Prostate gland (tissue), 2 donors: Measurements from ENCODE around the gene SREBF2. TPM values are rescaled to one million over a fixed set of nuclear protein-coding genes. Genes with fewer than 3 reads are reported as not detected.

Experiments
- DNase-seq: peaks from one replicate; pipeline ENCODE4 v3.0.0-alpha.2; 2019; ENCODE audit warnings: low spot score
- H3K27ac ChIP-seq, 2 donors: fragments of 200-600 bp; sonication (generic); 2 replicates each; pipeline ENCODE4 v1.5.1; 2017 to 2019
- H3K27me3 ChIP-seq: fragments of 200-600 bp; sonication (generic); replicated peaks from 2 replicates; pipeline ENCODE4 v1.5.1; 2019; ENCODE audit not compliant: insufficient read depth
- H3K36me3 ChIP-seq, 2 donors: fragments of 200-600 bp; sonication (generic); 1 replicate in 1 of 2; 2 replicates in 1 of 2; pipeline versions ENCODE4 v1.5.1 to v1.8.1; 2017 to 2019
- H3K4me1 ChIP-seq: fragments of 200-600 bp; sonication (generic); replicated peaks from 2 replicates; pipeline ENCODE4 v1.5.1; 2019
- H3K4me3 ChIP-seq, 2 donors: fragments of 200-600 bp; sonication (generic); 2 replicates each; pipeline ENCODE4 v1.5.1; 2017 to 2019
- H3K9me3 ChIP-seq: fragments of 200-600 bp; sonication (generic); 2 replicates; pipeline ENCODE4 v1.5.1; 2017
- POLR2A ChIP-seq: fragments of 450-650 bp; IDR thresholded peaks from one replicate; pipeline ENCODE4 v1.6.1; 2016; ENCODE audit warnings: antibody characterized with exemption, mild to moderate bottlenecking
- POLR2AphosphoS5 ChIP-seq: sonication (generic); formaldehyde crosslinking; IDR thresholded peaks from one replicate; pipeline ENCODE4 v1.6.1; 2017; ENCODE audit warnings: antibody characterized with exemption
- WGBS: methylation state at CpG from one replicate; pipeline ENCODE4 v1.1.5; 2018; 5-methylcytosine and 5-hydroxymethylcytosine counted together
- intact Hi-C: fragments of 100-400 bp; cut with DNase I; formaldehyde crosslinking; loops from one replicate; pipeline ENCODE4 v1.14.2; 2022
- total RNA-seq, 2 donors: library from RNA; depleted of rRNA; stranded (reverse); fragments of >200 nt; gene quantifications; one replicate each; pipeline ENCODE4 v1.1.0, GENCODE V29; 2016
- TF ChIP-seq, protein P1 (sequence below), 4 experiments: fragments of 200-600 bp in 2 of 4; fragments of 450-650 bp in 2 of 4; sonication (generic) in 2 of 4; IDR thresholded peaks; 1 replicate in 3 of 4; 2 replicates in 1 of 4; pipeline ENCODE4 v1.5.1; 2016 to 2019; ENCODE audit warnings: antibody characterized with exemption in 4 of 4, mild to moderate bottlenecking in 2 of 4, moderate library complexity in 2 of 4

Gene SREBF2
- total RNA-seq, 2 donors from 2014 or later, result 62.7 to 128 TPM

DNA sequence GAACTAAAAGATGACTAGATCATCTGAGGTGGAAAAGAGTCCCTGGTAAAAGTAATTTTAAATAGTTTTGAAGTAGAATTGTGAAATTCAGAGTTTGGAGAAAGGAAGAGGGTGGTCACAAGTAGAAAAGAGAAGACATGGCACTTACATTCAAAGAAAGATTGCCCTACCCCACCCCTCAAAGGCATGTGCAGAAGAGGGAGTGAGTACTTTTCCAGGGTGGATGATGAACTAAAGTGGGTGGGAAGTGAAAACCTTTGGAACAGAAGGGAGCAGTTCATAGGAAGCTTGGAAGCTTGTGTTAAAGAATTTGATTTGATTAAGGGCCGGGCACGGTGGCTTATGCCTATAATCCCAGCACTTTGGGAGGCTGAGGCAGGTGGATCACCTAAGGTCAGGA, 23.6 kb downstream of the SREBF2 start:
- H3K4me1 ChIP-seq, result no peaks in the 10 kb centered on the region
- no peak overlapping the region for H3K27ac ChIP-seq
- no peaks in the 10 kb centered on the region for H3K9me3 ChIP-seq
- no peak overlapping the region for H3K4me3 ChIP-seq
- no peaks in the 10 kb centered on the region for H3K27me3 ChIP-seq
- intact Hi-C loops, result no loop called here
- 84% methylated on average over 2 of the region's 2 CpGs for WGBS
- TF ChIP-seq POLR2AphosphoS5 (no peak), POLR2A (no peak)
- TF ChIP-seq, protein P1, sequence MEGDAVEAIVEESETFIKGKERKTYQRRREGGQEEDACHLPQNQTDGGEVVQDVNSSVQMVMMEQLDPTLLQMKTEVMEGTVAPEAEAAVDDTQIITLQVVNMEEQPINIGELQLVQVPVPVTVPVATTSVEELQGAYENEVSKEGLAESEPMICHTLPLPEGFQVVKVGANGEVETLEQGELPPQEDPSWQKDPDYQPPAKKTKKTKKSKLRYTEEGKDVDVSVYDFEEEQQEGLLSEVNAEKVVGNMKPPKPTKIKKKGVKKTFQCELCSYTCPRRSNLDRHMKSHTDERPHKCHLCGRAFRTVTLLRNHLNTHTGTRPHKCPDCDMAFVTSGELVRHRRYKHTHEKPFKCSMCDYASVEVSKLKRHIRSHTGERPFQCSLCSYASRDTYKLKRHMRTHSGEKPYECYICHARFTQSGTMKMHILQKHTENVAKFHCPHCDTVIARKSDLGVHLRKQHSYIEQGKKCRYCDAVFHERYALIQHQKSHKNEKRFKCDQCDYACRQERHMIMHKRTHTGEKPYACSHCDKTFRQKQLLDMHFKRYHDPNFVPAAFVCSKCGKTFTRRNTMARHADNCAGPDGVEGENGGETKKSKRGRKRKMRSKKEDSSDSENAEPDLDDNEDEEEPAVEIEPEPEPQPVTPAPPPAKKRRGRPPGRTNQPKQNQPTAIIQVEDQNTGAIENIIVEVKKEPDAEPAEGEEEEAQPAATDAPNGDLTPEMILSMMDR (IDR thresholded peaks at IDR 0.05), result no peak
- no peak for DNase-seq
- no peaks in the 10 kb centered on the region for H3K36me3 ChIP-seq

DNA sequence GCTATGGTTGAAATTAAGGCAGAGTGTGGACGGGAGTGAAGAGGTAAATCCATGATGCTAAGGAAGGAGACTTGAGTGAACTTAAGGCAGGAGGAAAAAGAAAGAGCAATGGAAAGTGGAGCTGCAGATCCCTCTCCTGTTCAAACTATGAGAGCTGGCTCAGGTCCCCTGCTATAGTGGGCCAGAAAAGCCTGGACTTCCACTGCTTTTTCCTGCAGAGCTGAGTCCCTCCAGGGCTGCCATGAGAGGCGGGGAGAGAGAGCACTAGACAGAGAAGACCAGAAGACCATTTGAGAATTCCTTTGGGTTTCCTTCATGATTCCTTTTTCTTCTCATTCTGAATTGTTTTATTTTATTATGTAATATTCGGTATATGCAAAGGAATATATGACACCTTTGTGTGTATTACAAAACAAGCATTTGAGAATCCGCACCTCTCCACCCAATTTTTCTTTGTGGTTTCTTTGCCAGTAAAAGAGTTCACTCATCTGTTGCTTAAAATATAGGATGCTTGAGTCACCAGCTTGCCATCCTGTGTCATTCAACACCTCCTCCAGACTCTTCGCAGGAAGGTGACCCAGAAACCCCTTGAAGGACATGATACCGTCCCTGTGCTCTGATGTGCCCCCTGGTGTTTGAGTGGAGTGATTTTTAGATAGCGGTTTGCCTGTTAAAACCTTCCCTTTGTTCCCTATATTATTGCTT, 24.4 kb downstream of the SREBF2 start:
- Histone ChIP-seq H3K4me3 (no peak overlapping the region), H3K36me3 (no peaks in the 10 kb centered on the region), H3K4me1 (no peaks in the 10 kb centered on the region), H3K27ac (peak overlapping the region in 1 of 2 donors; percentile 7), H3K27me3 (no peaks in the 10 kb centered on the region), H3K9me3 (no peaks in the 10 kb centered on the region)
- DNase-seq, result peak; percentile 29
- peak; percentile 27 for TF ChIP-seq POLR2AphosphoS5
- TF ChIP-seq, protein P1 (IDR thresholded peaks at IDR 0.05), result peak in 3 of 4 experiments; percentile 43 to 66 (median 58)
- TF ChIP-seq POLR2A, result no peak
- intact Hi-C loops, result no loop called here
- WGBS, result 62% methylated on average over 7 of the region's 7 CpGs

DNA sequence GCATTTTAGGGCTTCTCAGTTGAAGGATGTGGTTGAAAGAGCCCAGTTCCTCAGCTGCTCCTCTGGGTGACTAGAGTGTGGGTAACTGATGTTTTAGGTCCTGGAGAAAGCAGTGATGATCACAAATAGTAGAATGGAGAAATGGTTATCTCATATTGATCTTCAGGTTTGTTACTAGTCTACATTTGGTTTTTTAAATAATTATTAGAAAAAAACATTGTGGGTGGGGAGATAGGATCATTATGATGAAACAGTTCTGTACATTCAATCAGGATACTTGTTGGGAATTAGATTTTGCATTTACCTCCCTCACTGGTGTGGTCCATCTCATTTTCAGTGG, 24.9 kb downstream of the SREBF2 start:
- intact Hi-C loops, result no loop called here
- DNase-seq, result no peak
- H3K4me3 ChIP-seq, result no peak overlapping the region
- no peaks in the 10 kb centered on the region for H3K9me3 ChIP-seq
- no peaks in the 10 kb centered on the region for H3K27me3 ChIP-seq
- no peaks in the 10 kb centered on the region for H3K36me3 ChIP-seq
- TF ChIP-seq, protein P1 (IDR thresholded peaks at IDR 0.05), result no peak
- TF ChIP-seq POLR2A (no peak), POLR2AphosphoS5 (no peak)
- no peaks in the 10 kb centered on the region for H3K4me1 ChIP-seq
- no peak overlapping the region for H3K27ac ChIP-seq

DNA sequence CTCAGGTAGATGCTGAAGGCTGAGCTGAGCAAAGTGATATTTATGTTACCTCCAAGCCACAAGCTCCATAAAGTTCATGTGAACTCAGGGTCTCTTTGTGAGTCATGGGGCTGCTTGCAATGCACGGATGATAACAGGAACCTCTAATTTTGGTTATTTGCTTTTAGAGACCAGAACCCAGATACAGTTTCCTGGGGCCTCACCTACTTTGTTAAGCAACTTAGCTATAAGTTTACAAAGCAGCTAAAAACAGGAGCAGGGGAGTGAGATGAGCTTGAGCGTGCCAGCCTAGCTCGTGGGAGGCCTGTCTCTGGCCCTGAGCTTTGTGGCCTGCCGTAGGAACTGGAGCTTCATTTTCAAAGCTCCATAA, 29.2 kb downstream of the SREBF2 start:
- H3K4me3 ChIP-seq, result no peak overlapping the region
- intact Hi-C loops, result no loop called here
- WGBS, result 23% methylated on average over 4 of the region's 4 CpGs
- no peaks in the 10 kb centered on the region for H3K4me1 ChIP-seq
- no peak for DNase-seq
- H3K27ac ChIP-seq, result peak overlapping the region; percentile 7 to 50
- H3K27me3 ChIP-seq, result no peaks in the 10 kb centered on the region
- no peaks in the 10 kb centered on the region for H3K9me3 ChIP-seq
- H3K36me3 ChIP-seq, result peaks cover 3% of the 10 kb centered on the region in 2 donors
- no peak for TF ChIP-seq POLR2A
- TF ChIP-seq, protein P1 (IDR thresholded peaks at IDR 0.05), result no peak
- TF ChIP-seq POLR2AphosphoS5, result no peak

DNA sequence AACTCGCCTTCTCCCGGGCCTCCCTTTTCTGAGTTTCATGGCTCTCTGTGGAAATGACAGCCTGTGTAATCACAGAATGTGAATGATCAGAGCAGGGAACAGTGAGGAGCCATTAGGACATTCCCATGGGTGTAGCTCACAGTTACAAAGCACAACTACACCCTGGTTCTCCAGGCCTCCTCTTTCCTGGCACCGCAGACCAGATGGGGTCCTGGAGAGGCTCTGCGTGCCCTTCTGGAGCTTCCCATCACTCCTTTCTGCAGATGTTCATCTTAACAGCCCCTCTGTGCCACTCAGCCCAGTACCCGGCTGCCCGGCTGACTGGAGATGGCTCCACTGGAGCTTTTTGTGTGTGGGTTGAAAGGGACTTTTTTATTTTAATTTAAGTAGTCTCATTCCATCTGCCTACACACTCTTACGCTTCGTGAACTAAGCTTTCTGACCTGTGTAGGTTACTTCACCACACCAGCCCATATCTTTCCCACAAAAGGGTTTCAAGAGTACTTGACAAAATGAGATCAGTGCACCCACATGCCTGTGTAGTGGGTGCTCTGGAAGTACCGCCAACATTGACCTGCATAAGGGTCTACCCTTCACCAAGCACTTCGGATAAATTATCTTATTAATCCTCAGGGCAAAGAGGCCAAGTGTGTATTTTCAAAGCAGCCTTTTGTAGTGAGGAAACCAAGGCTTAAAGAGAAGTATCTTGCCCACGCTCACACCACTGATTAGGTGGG, 29.8 kb downstream of the SREBF2 start:
- Histone ChIP-seq H3K4me3 (no peak overlapping the region), H3K9me3 (no peaks in the 10 kb centered on the region), H3K36me3 (peaks cover 4 to 8% of the 10 kb centered on the region in 2 donors), H3K27me3 (no peaks in the 10 kb centered on the region), H3K27ac (peak overlapping the region; percentile 7 to 50), H3K4me1 (no peaks in the 10 kb centered on the region)
- TF ChIP-seq POLR2A, result no peak
- 70% methylated on average over 11 of the region's 11 CpGs for WGBS
- DNase-seq, result no peak
- intact Hi-C loops, result no loop called here
